GM13977 (cell line): ENCODE results near the gene MOXD1.

Experiments
- DNase-seq: peaks from one replicate; pipeline ENCODE4 v3.0.0; 2012; ENCODE audit warnings: low spot score
- CTCF ChIP-seq: IDR thresholded peaks from 2 replicates; pipeline ENCODE4 v1.5.1; 2012; ENCODE audit warnings: mild to moderate bottlenecking, control low read depth; ENCODE audit not compliant: insufficient read depth; ENCODE audit errors: extremely low read depth, missing control alignments
- in situ Hi-C: fragments of 300-500 bp; cut with MboI; formaldehyde crosslinking; loops from one replicate; pipeline ENCODE4 v1.12.0; 2022; ENCODE audit warnings: low sequenced_read_pairs, low pct_unique_long_range_greater_than_20kb, mixed read lengths, inconsistent platforms; ENCODE audit not compliant: unreplicated experiment

The MOXD1 gene

DNA sequence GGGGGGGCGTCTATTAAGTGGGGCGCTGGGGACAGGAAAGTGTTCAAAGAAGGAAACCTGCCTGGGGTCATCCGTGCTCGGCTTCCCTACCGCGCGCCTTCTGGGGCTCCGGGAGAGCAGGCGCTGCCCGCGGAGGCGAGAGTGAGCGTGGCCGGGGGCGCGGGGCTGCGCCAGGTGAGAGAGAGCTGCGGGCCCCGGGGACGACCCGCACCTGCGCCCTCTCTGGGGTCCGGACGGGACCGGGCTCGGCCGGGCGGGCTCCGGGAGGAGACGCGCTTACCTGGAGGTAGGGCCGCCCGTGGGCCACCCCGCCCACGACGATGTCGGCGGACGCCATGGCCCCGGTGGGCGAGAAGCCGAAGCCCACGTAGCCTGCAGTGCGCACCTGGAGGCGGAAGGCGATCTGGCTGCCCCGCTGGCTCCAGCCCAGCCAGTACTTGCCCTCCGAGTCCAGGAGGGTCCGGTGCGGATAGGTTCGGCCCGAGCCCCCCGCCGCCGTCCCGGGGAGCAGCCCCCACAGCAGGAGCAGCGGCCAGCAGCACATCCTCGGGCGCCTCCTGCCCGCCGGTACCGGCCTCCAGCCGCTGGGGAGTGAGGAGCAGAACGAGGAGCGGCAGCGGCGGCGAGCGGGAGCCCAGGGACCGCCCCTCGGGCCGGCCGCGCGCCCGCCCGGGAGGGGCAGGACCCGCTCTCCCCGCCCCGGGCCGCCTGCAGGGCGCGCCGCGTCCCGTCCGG is at the start of gene MOXD1:
Gene MOXD1 (minus strand): TSS at position 593 of the 735 bp plus-strand sequence. CDS start 49 bp downstream, at position 544.
- DNase-seq, result peak; percentile 78

DNA sequence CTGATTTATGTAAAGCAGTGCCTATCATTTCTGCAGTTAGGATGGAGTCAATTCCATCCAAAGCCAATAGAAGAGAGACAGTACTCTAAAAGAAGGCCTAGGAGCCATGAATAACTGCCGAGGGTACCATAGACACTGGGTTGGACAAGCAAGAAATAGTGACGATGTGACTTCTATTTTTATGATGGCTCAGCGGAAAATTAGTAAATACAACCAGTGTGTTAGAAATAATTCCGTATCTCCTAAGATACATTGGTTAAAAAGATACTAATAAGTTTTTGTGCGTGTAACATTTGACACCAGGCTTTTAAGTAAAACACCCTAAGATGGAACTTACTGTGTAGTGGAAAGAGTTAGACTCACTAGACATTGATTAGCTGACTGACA is 45.6 kb upstream of the MOXD1 start:
- in situ Hi-C loops, result no loop called here
- DNase-seq, result no peak
- TF ChIP-seq CTCF, result no peak

More for the DNA sequence above, at the start of gene MOXD1:
- TF ChIP-seq CTCF, result peak; percentile 10
- in situ Hi-C loops, result no loop called here

- no peak for DNase-seq
- no peak for TF ChIP-seq CTCF
- in situ Hi-C loops, result no loop called here
Observed at GRCh38 chr6:132446141-132446854, 45.0 kb upstream of the MOXD1 start.

DNA sequence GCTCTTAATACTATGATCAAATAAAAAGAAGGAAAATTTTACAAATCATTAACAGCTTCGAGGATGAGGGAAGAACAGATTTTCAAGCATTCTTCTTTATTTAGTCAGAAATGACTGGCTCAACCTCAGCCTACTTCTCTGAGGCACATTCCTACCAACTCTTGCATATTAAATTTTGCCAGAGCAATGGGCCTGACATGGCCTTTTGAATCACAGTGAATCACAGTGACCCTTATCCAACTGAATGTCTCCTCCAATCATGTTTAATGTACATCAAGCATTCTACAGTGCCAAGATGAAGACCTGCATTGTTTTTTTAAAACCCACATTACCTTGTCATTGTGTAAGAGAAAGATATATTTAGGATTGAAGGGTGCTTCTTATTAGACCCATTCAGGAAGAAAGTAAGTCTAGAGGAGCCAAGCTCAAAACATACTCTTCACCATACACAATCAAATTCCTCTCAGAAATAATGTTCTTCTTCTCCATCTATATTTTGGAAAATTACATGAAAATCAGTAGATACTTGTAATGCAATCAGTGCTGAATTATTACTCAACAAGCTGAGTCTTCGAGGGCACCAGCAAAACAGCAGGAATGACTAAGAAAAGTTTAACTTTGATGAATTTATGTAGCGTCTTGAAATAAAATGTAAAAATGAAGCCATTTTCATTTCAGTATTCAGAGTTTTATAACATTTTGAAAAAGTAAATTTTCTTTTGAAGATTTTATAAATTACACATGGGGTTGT is 44.1 kb upstream of the MOXD1 start:
- TF ChIP-seq CTCF, result no peak
- DNase-seq, result no peak
- in situ Hi-C loops, result no loop called here

DNA sequence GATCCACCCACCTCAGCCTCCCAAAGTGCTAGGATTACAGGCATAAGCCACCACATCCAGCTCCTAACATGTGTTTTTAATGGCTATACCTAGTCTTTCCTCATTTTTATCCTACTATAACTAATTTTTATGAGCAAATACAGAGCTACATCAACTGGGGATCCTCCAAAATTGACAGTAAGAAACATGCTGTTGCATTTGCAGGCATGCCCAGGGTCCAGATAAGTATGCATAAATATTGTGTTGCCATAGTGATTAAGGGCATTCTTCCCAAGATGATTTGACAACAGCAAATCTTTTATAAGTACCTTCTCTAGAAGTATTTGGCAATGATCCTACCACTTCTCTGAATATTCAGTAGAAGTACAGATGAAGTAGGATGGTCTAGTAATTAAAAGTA is 41.9 kb upstream of the MOXD1 start:
- in situ Hi-C loops, result no loop called here
- DNase-seq, result no peak
- TF ChIP-seq CTCF, result no peak

DNA sequence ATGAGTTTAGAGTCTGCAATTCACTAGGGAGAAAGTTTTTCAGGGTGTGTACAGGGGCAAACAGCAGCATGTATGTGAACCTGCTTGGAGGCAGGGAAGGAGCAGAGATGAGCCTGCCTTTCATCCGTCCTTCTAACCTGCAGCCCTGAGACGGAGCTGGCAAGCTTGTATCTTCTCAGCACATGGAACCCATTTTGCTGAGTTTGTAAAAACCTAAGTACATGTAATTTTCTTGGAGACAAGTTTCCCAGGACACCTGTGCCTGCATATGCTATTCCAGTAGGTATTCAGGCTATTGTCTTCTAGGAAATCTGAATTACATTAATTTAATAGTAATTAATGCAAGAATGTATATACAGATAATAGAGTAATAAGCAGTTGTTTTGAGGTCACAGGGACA is 28.8 kb upstream of the MOXD1 start:
- no peak for TF ChIP-seq CTCF
- in situ Hi-C loops, result no loop called here
- DNase-seq, result no peak
